Measurements from ENCODE around the gene CCDC97. TPM values are rescaled to one million over a fixed set of nuclear protein-coding genes. Genes with fewer than 3 reads are reported as not detected.
"Not testable (repeated sequence)": the region's sequence is repeated elsewhere in the genome, so short reads cannot be mapped to it uniquely, and the experiment has no call there.

Gene CCDC97
- total RNA-seq, 2 experiments from 2014 or later, result 50.4 to 51.7 TPM

DNA sequence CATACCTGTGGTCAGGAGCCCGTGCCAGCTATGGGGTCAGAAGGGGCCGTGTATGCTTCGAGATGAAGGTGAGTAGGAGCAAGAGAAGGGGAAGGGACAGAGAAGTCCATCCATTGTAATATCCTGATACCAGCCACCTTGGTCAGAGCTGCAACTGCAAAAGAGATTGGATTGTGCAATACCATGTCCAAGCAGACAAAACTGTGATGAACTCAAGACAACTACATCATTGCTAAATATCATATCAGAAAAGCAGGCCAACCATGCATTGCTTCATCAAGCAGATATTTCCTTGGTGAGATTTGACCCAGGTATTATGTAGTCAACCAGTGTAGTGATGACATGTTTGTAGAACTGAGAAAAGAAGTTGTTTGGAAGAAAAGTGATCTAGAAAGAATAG, 33.7 kb upstream of the CCDC97 start:
- Mint-ChIP-seq H3K4me3 (no peak overlapping the region), H3K9me3 (no peaks in the 10 kb centered on the region), H3K27ac (peak overlapping the region; percentile 50), H3K4me1 (peaks cover 6% of the 10 kb centered on the region), H3K27me3 (no peaks in the 10 kb centered on the region), H3K36me3 (ENCODE audit: low read depth) (peaks cover 81% of the 10 kb centered on the region)
- POLR2A ChIA-PET, result no interaction called here
- CTCF ChIA-PET, result interaction anchor here (1.1 kb wide), 1 partner anchor 12 kb away, joined by 5 read pairs; the partner anchor contains the start of gene HNRNPUL1
- no peak for DNase-seq

DNA sequence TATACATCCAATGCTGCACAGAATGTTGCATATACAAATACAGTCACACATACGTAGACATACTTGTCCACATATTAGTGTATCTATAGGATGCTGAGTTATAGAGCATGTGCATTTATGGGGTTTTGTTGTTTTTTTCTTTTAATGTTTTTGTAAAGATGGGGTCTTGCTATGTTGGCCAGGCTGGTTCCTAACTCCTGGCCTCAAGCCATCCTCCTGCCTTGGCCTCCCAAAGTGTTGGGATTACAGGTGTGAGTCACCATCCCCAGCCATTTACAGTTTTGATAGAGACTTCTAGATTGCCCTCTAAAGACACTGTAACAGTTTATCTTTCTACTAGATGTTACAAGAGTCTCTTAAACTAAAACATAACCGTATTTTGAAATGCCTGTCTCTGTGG, 31.5 kb upstream of the CCDC97 start:
- Mint-ChIP-seq H3K27me3 (no peaks in the 10 kb centered on the region), H3K9me3 (no peaks in the 10 kb centered on the region), H3K4me1 (no peaks in the 10 kb centered on the region), H3K27ac (no peak overlapping the region), H3K4me3 (no peak overlapping the region), H3K36me3 (ENCODE audit: low read depth) (peaks cover 74% of the 10 kb centered on the region)
- CTCF ChIA-PET, result interaction anchor here (2.0 kb wide), 1 partner anchor 13 kb away, joined by 5 read pairs; no protein-coding TSS in a partner anchor
- DNase-seq, result no peak
- POLR2A ChIA-PET, result no interaction called here

DNA sequence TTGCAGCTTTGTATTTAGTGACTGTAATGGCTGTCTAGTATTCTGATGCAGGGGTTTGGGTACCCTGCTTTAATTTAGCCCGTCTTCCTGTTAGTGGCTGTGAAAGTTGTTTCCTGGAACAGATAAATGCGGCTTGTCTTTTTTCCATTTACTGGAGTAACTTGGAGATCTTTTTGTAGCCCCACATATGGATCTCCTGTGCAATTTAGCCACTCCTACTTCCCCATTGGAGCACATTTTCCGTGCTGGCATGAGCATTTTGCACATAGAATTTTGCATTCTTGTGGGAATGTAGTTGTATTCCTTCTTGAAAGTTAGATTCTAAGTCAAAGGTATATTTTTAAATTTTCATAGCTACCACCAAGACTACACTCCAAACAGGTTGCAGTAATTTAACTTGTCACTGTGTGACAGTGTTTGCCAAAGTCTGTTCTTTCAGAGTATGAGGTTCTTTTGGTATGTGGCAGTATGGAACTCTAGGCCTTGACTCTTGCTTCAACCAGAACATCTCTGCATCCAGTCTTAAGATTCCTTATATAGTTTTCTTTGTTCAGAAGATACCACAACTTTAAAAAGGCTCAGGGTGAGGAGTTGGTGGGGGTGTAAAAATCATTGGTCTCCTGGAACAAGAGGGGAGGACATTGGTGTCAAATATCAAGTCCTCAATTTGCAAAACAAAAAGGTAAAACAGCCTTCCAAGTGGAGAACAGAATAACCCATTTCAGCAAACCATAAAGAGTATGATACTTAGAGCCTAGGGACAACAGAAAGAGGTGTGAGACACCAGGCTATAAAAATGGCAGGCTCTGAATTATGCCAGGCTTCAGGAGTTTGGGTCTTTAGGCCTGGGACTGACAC, 21.1 kb upstream of the CCDC97 start:
- H3K9me3 Mint-ChIP-seq, result no peaks in the 10 kb centered on the region
- ChIA-PET POLR2A (no interaction called here), CTCF (interaction anchor here (0.9 kb wide), 1 partner anchor 23 kb away, joined by 3 read pairs; no protein-coding TSS in a partner anchor)
- DNase-seq, result no peak
- H3K4me1 Mint-ChIP-seq, result peaks cover 2% of the 10 kb centered on the region
- H3K4me3 Mint-ChIP-seq, result no peak overlapping the region
- H3K27me3 Mint-ChIP-seq, result no peaks in the 10 kb centered on the region
- peak overlapping the region; percentile 36 for H3K27ac Mint-ChIP-seq
- peaks cover 62% of the 10 kb centered on the region for H3K36me3 Mint-ChIP-seq (ENCODE audit: low read depth)

DNA sequence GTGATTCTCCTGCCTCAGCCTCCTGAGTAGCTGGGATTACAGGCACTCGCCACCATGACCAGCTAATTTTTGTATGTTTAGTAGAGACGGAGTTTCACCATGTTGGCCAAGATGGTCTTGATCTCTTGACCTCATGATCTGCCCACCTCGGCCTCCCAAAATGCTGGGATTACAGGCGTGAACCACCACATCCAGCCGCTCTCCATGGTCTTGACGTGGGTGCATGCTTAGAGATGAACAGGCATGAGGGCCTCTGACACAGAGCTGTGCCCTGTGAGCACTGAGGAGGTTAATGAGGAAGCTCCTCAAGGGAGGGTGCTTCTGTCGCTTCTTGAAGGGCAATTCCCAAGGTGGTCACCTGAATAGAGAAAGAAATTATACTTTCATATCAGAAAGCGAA, 20.2 kb upstream of the CCDC97 start:
- CTCF ChIA-PET, H3K9me3 Mint-ChIP-seq, DNase-seq, H3K27me3 Mint-ChIP-seq, H3K4me1 Mint-ChIP-seq, H3K27ac Mint-ChIP-seq, H3K4me3 Mint-ChIP-seq: not testable (repeated sequence)
- peaks cover 63% of the 10 kb centered on the region for H3K36me3 Mint-ChIP-seq (ENCODE audit: low read depth)
- POLR2A ChIA-PET, result interaction anchor here (0.7 kb wide), 1 partner anchor 66 kb away, joined by 3 read pairs; no protein-coding TSS in a partner anchor

DNA sequence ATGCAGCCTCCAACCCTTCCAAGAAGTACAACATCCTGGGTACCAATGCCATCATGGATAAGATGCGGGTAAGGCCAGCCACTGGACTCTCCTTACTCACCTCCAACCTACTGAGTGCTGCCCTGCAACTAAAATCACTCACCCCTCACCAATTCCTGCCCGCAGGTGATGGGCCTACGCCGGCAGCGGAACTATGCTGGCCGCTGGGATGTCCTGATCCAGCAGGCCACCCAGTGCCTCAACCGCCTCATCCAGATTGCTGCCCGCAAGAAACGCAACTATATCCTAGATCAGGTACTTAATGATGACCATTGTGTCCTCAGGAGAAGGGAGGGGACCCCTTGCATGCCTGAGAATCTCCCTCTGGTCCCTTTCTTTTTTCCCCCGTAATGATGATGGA, 15.6 kb upstream of the CCDC97 start:
- CTCF ChIA-PET, result interaction anchor here (0.8 to 1.1 kb wide), 5 partner anchors 9 to 89 kb away, joined by 3 to 4 read pairs (median 3); no protein-coding TSS in a partner anchor

DNA sequence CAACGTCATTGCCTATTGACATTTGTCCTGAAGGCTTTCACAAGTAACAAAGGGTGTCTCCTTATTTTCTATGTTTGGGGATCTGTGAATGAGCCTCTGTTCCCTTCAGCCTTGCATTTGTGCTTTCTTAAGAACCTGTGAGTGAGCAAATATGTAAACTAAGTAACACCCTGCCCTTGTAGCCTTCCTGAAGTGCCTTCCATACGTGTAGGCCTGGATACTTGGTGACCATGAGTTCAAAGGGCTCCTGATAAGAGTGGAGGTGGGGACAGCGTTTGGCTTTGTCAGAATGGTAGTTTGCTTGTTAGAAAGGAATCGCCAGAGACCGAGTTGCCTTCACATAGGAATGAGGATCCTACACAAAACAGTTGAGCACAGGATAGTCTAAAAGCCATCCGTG, 14.5 kb upstream of the CCDC97 start:
- no peak for DNase-seq
- POLR2A ChIA-PET, result no interaction called here
- H3K9me3 Mint-ChIP-seq, result no peaks in the 10 kb centered on the region
- H3K4me3 Mint-ChIP-seq, result no peak overlapping the region
- no peaks in the 10 kb centered on the region for H3K27me3 Mint-ChIP-seq
- no peak overlapping the region for H3K27ac Mint-ChIP-seq
- H3K36me3 Mint-ChIP-seq (ENCODE audit: low read depth), result peaks cover 84% of the 10 kb centered on the region
- peaks cover 60% of the 10 kb centered on the region for H3K4me1 Mint-ChIP-seq
- CTCF ChIA-PET, result interaction anchor here (0.8 to 1.1 kb wide), 4 partner anchors 10 to 23 kb away, joined by 3 read pairs; no protein-coding TSS in a partner anchor

More for the DNA sequence above, 15.6 kb upstream of the CCDC97 start:
- no peak for DNase-seq
- H3K9me3 Mint-ChIP-seq, result no peaks in the 10 kb centered on the region
- H3K4me1 Mint-ChIP-seq, result peaks cover 48% of the 10 kb centered on the region
- H3K36me3 Mint-ChIP-seq (ENCODE audit: low read depth), result peaks cover 78% of the 10 kb centered on the region
- H3K4me3 Mint-ChIP-seq, result no peak overlapping the region
- POLR2A ChIA-PET, result no interaction called here
- H3K27ac Mint-ChIP-seq, result no peak overlapping the region
- H3K27me3 Mint-ChIP-seq, result no peaks in the 10 kb centered on the region

DNA sequence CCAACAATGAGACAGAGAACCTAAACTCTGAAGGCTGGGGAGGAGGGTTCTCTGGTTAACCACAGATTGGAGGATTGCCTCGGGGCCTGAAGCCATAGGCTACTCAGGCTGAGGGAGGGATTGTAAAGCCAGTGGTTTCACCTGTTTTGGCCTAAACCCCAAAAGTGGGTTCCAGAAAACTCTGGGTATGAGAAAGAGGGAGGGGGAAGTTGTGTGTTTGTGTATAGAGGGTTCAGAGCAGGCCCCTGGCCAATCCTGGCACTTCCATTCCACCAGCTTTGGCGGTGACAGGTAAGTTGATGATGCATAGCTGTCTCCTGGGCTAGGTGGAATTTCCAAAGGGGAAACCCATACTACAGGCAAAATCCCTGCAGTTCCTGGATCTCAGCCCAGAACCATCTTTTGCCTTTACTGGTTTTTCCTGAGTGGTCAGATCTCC, 13.5 kb upstream of the CCDC97 start:
- CTCF ChIA-PET, result interaction anchor here (0.6 kb wide), 1 partner anchor 12 kb away, joined by 4 read pairs; no protein-coding TSS in a partner anchor
- Mint-ChIP-seq H3K9me3 (no peaks in the 10 kb centered on the region), H3K27ac (peak overlapping the region; percentile 76), H3K4me3 (no peak overlapping the region), H3K36me3 (ENCODE audit: low read depth) (peaks cover 84% of the 10 kb centered on the region), H3K4me1 (peaks cover 69% of the 10 kb centered on the region), H3K27me3 (no peaks in the 10 kb centered on the region)
- DNase-seq, result no peak
- POLR2A ChIA-PET, result interaction anchor here (0.5 kb wide), 1 partner anchor 10 kb away, joined by 3 read pairs; no protein-coding TSS in a partner anchor

DNA sequence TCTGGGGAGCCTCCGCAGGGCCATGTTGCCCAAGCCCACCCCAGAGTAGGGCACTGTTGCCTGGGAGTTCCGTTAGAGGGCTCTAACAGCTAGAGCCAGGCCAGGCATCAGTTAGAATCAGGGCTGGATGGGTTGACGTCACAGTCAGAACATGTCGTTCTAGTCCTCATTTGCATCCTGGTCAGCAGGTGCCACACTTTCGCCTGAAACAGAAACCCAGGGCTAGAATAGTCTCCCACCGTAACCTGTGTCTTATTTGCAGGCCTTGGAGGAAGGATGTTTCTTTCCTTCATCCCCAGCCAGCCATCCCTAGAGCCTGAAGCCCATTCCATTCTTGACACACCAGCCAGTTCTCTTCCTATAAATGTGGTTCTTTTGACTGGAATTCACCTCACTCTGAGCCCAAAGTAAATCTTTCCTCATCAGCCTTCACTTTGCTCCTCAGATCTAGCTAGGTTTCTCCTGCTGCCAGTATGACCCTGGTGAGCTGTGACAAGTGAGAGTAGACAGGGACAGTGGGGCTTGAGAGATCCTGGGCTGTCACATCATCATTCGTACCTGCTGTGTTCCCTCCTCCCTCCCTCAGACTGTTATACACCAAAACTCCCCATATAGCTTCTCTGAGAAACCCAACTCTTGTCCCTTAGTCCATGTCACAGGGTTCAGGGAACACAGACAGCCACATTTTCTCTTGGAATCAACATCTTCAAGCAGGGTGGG, 12.2 kb upstream of the CCDC97 start:
- POLR2A ChIA-PET, result interaction anchor here (0.7 kb wide), 1 partner anchor 855 kb away, joined by 3 read pairs; no protein-coding TSS in a partner anchor

DNA sequence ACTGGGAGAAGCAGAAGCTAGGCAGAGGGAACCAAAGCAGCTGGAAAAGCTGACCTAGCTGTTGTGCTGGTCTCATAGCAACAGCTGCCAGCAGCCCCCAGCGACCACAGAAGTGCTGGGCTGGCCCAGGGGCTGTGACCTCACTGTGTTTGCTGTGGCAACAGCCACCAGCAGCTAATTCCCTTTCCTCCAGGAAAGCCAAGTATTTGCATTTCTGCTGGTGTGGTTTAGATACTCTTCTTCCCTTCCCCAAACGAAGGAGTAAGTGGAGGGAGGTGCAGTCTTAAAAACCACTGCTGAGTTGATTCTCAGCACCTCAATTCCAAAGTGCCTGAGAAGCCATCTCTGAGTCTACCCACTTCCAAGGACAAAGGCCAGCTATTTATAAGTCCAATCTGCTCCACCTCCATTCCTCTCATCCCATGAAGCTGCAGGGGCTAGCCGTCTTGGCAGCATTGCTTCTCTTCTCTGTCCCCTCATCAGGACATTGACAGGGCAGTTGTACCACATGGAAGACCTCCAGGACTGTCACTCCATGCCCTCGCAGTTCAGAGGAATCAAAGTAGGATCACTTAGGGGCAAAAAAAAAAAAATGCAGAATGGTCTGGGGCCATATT, 11.5 kb upstream of the CCDC97 start:
- CTCF ChIA-PET, result interaction anchor here (0.8 to 2.7 kb wide), 6 partner anchors 10 to 71 kb away, joined by 3 to 14 read pairs (median 4); no protein-coding TSS in a partner anchor
- POLR2A ChIA-PET, result interaction anchor here (0.7 kb wide), 1 partner anchor 855 kb away, joined by 3 read pairs; no protein-coding TSS in a partner anchor
- Mint-ChIP-seq H3K4me1 (peaks cover 89% of the 10 kb centered on the region), H3K4me3 (no peak overlapping the region), H3K27me3 (no peaks in the 10 kb centered on the region), H3K27ac (peak overlapping the region; percentile 76), H3K36me3 (ENCODE audit: low read depth) (peaks cover 91% of the 10 kb centered on the region), H3K9me3 (no peaks in the 10 kb centered on the region)
- DNase-seq, result no peak

More for the DNA sequence above, 12.2 kb upstream of the CCDC97 start:
- Mint-ChIP-seq H3K36me3 (ENCODE audit: low read depth) (peaks cover 87% of the 10 kb centered on the region), H3K9me3 (no peaks in the 10 kb centered on the region), H3K27ac (peak overlapping the region; percentile 76), H3K4me1 (peaks cover 82% of the 10 kb centered on the region), H3K27me3 (no peaks in the 10 kb centered on the region), H3K4me3 (no peak overlapping the region)
- DNase-seq, result no peak
- CTCF ChIA-PET, result interaction anchor here (0.6 to 2.7 kb wide), 6 partner anchors 10 to 72 kb away, joined by 3 to 14 read pairs (median 4); no protein-coding TSS in a partner anchor

DNA sequence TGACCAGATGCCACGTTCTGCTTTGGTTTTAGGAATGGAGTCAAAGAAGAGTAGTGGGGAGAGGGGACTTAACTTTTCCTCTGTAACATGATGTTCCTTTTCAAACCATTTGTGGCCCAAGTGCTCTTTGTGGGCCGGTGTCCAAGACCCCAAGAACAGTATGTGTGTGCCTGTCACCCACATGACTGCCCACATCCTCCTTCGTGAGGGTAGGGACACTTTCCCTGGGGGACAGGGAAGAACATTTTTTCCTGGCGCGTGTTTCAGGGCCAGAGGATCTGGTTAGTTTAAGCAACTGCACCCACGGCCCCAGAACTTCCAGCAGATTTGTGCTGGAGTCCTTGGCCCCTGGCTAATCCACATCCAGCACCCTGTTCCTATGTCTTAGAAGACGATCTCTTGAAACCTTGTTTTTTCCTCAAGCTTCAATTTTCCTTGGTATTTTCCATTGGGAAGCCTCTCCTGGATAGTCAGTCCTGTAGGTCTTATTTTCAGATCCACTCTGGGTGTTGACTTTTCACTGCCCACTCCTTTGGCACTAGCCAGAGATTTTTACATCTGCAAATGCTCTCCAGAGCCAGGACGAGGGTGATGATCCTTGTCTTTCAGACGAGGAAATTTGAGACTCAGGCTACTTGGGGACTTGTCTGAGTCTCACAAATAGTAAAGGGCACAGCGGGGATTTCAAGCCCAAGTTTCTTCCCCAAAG, 10.8 kb upstream of the CCDC97 start:
- CTCF ChIA-PET, result interaction anchor here (0.5 to 2.7 kb wide), 4 partner anchors 9 to 95 kb away, joined by 3 to 14 read pairs (median 4); no protein-coding TSS in a partner anchor
- Mint-ChIP-seq H3K9me3 (no peaks in the 10 kb centered on the region), H3K36me3 (ENCODE audit: low read depth) (peaks cover 91% of the 10 kb centered on the region), H3K27ac (peak overlapping the region; percentile 71), H3K4me1 (peaks cover 97% of the 10 kb centered on the region), H3K4me3 (no peak overlapping the region), H3K27me3 (no peaks in the 10 kb centered on the region)
- POLR2A ChIA-PET, result no interaction called here
- DNase-seq, result no peak

DNA sequence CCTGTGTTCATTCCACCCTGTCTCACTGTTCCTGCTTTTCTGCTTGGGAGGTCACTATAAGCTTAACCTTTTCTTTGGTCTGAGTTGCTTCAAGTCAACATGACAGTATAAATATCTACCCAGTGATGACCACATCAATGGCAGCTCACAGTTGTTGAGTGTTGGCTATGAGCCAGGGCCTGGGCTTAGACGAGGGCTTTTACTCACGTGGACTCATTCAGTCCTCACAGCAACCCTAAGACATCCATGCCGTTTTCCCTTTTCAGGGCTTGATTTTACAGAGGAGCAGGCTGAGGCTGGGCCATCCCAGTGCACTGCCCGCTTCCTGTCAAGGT, 10.2 kb upstream of the CCDC97 start:
- CTCF ChIA-PET, result interaction anchor here (1.4 to 2.7 kb wide), 2 partner anchors 9 to 52 kb away, joined by 5 to 14 read pairs; no protein-coding TSS in a partner anchor
- no peak overlapping the region for H3K4me3 Mint-ChIP-seq
- DNase-seq, result peak; percentile 42
- no peaks in the 10 kb centered on the region for H3K9me3 Mint-ChIP-seq
- H3K36me3 Mint-ChIP-seq (ENCODE audit: low read depth), result peaks cover 91% of the 10 kb centered on the region
- H3K27ac Mint-ChIP-seq, result peak overlapping the region; percentile 71
- H3K27me3 Mint-ChIP-seq, result no peaks in the 10 kb centered on the region
- H3K4me1 Mint-ChIP-seq, result peaks cover 99% of the 10 kb centered on the region
- POLR2A ChIA-PET, result no interaction called here

DNA sequence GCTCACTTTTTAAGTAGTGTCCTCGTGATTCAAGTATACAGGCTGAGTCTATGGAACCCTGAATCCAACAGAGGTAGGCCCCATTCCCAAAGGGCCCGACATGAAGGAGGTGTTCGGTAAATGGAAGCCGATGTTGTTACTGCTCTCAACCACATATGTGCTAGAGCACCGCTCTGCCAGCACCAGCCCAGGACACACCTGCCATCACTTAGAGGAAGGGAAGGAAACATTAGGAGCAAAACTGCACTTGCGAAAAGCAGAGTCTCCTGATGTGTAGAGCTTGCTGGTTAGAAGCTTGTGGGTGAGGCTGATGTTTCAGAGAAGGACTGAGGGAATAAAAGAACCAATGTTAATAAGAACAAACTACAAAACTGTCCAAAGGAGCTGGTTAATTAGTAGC, 9.4 kb upstream of the CCDC97 start:
- ChIA-PET CTCF (interaction anchor here (0.6 to 3.9 kb wide), 5 partner anchors 9 to 96 kb away, joined by 3 to 30 read pairs (median 5); partner anchors contain the start of gene HNRNPUL1), POLR2A (no interaction called here)
- peak overlapping the region; percentile 71 for H3K27ac Mint-ChIP-seq
- H3K36me3 Mint-ChIP-seq (ENCODE audit: low read depth), result peaks cover 91% of the 10 kb centered on the region
- peaks cover 99% of the 10 kb centered on the region for H3K4me1 Mint-ChIP-seq
- DNase-seq, result no peak
- no peaks in the 10 kb centered on the region for H3K9me3 Mint-ChIP-seq
- no peak overlapping the region for H3K4me3 Mint-ChIP-seq
- no peaks in the 10 kb centered on the region for H3K27me3 Mint-ChIP-seq
